Measurements from ENCODE around the gene LETM1. TPM values are rescaled to one million over a fixed set of nuclear protein-coding genes. Genes with fewer than 3 reads are reported as not detected.

The LETM1 gene
- total RNA-seq, 2 donors from 2014 or later: 45.7 to 52.4 TPM

- Histone ChIP-seq H3K27ac (ENCODE audit: low read depth, low read length) (no peak overlapping the region), H3K9me3 (ENCODE audit: control insufficient read depth, low read length) (no peaks in the 10 kb centered on the region), H3K9ac (ENCODE audit: extremely low read depth, low read length, poor library complexity, severe bottlenecking) (peak overlapping the region; percentile 76), H3K4me3 (ENCODE audit: low read length) (peak overlapping the region; percentile 99), H3K27me3 (ENCODE audit: control insufficient read depth, insufficient read depth, low read length, poor library complexity, severe bottlenecking) (no peaks in the 10 kb centered on the region), H3K4me1 (ENCODE audit: control insufficient read depth, insufficient read depth, low read length) (no peaks in the 10 kb centered on the region), H3K36me3 (ENCODE audit: control insufficient read depth, insufficient read depth, low read length) (peaks cover under 1% of the 10 kb centered on the region)
- Mint-ChIP-seq H3K4me1 (peaks cover 20% of the 10 kb centered on the region), H3K4me3 (no peak overlapping the region), H3K27ac (no peak overlapping the region), H3K9me3 (no peaks in the 10 kb centered on the region), H3K27me3 (ENCODE audit: insufficient read depth) (peaks cover 7% of the 10 kb centered on the region), H3K36me3 (ENCODE audit: low read depth) (peaks cover under 1% of the 10 kb centered on the region)
- WGBS, 2 experiments (ENCODE audit: insufficient coverage in 1 of 2, insufficient read length in 1 of 2): 96% methylated on average over 4 of the region's 4 CpGs
- TF ChIP-seq CTCF (conservative IDR thresholded peaks at IDR 0.05): no peak
- no peak for DNase-seq
Observed at GRCh38 chr4:1873291-1873690, 17.3 kb upstream of the LETM1 start.

GRCh38 chr4:1872870-1873269 is 16.9 kb upstream of the LETM1 start:
- Histone ChIP-seq H3K4me3 (ENCODE audit: low read length) (peak overlapping the region; percentile 99), H3K36me3 (ENCODE audit: control insufficient read depth, insufficient read depth, low read length) (no peaks in the 10 kb centered on the region), H3K9me3 (ENCODE audit: control insufficient read depth, low read length) (no peaks in the 10 kb centered on the region), H3K9ac (ENCODE audit: extremely low read depth, low read length, poor library complexity, severe bottlenecking) (peak overlapping the region; percentile 76), H3K27me3 (ENCODE audit: control insufficient read depth, insufficient read depth, low read length, poor library complexity, severe bottlenecking) (peaks cover 1% of the 10 kb centered on the region), H3K27ac (ENCODE audit: low read depth, low read length) (no peak overlapping the region), H3K4me1 (ENCODE audit: control insufficient read depth, insufficient read depth, low read length) (no peaks in the 10 kb centered on the region)
- DNase-seq: no peak
- Mint-ChIP-seq H3K4me3 (peak overlapping the region; percentile 74), H3K9me3 (no peaks in the 10 kb centered on the region), H3K27me3 (ENCODE audit: insufficient read depth) (peaks cover 10% of the 10 kb centered on the region), H3K4me1 (peaks cover 20% of the 10 kb centered on the region), H3K27ac (no peak overlapping the region), H3K36me3 (ENCODE audit: low read depth) (no peaks in the 10 kb centered on the region)
- WGBS, 2 experiments (ENCODE audit: insufficient coverage in 1 of 2, insufficient read length in 1 of 2): 73 to 84% methylated on average over 2 to 3 of the region's 3 CpGs
- no peak for TF ChIP-seq CTCF (conservative IDR thresholded peaks at IDR 0.05)

GRCh38 chr4:1871471-1872021 is 15.6 kb upstream of the LETM1 start:
- Mint-ChIP-seq H3K4me3 (peak overlapping the region; percentile 74), H3K9me3 (no peaks in the 10 kb centered on the region), H3K27ac (no peak overlapping the region), H3K4me1 (peaks cover 23% of the 10 kb centered on the region), H3K36me3 (ENCODE audit: low read depth) (no peaks in the 10 kb centered on the region), H3K27me3 (ENCODE audit: insufficient read depth) (peaks cover 22% of the 10 kb centered on the region)
- peak overlapping the region; percentile 89 for H3K27ac ChIP-seq (ENCODE audit: low read depth, low read length)
- H3K27me3 ChIP-seq (ENCODE audit: control insufficient read depth, insufficient read depth, low read length, poor library complexity, severe bottlenecking): peaks cover 7% of the 10 kb centered on the region
- H3K4me3 ChIP-seq (ENCODE audit: low read length): peak overlapping the region; percentile 99
- no peaks in the 10 kb centered on the region for H3K4me1 ChIP-seq (ENCODE audit: control insufficient read depth, insufficient read depth, low read length)
- H3K36me3 ChIP-seq (ENCODE audit: control insufficient read depth, insufficient read depth, low read length): no peaks in the 10 kb centered on the region
- 0% methylated on average over 1 to 79 of the region's 79 CpGs for WGBS, 2 experiments (ENCODE audit: insufficient coverage in 1 of 2, insufficient read length in 1 of 2)
- peak overlapping the region; percentile 20 for H3K9ac ChIP-seq (ENCODE audit: extremely low read depth, low read length, poor library complexity, severe bottlenecking)
- TF ChIP-seq CTCF (conservative IDR thresholded peaks at IDR 0.05): no peak
- DNase-seq: peak; percentile 77
- H3K9me3 ChIP-seq (ENCODE audit: control insufficient read depth, low read length): no peaks in the 10 kb centered on the region
